Epithelial cell of prostate (primary cell): ENCODE results near the gene TAS2R38.
A peak's percentile ranks its signal among the peaks of the same experiment; 100 is the strongest.
"Not testable (repeated sequence)": the region's sequence is repeated elsewhere in the genome, so short reads cannot be mapped to it uniquely, and the experiment has no call there.

Experiments used
- DNase-seq: peaks from one replicate; pipeline ENCODE4 v3.0.0-alpha.2; 2011; ENCODE audit warnings: low read depth, low spot score
- H3K27ac ChIP-seq: fragments of 450-650 bp; 2 replicates; pipeline ENCODE4 v1.5.1; 2017; ENCODE audit warnings: mild to moderate bottlenecking

TAS2R38 gene

GRCh38 chr7:141973673-141974072, at the start of gene TAS2R38:
Gene TAS2R38 (minus strand): TSS chr7:141973773. CDS start chr7:141973689, 84 bp downstream.
- no peak for DNase-seq

DNA sequence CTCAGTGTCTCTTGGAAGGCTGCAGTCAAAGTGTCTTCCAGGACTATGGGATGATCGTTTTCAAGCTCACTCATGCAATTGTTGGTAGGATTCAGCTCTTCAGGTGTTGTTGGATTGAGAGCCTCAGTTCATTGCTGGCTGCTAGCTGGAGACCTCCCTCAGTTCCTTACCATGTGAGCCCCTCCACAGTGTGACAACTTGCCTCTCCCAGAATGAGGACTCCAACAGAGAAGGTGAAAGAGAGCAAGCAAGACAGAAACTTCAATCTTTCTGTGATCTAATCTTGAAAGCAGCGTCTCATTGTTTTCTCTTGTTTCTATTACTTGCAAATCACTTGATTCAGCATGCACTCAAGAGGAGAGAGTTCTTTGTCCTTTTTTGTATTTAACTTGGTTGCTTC, 44.6 kb upstream of the TAS2R38 start:
- no peak for DNase-seq
- no peak overlapping the region for H3K27ac ChIP-seq

More at GRCh38 chr7:141973673-141974072, at the start of gene TAS2R38:
- H3K27ac ChIP-seq = no peak within 1 kb of the TSS

- no peak overlapping the region for H3K27ac ChIP-seq
Observed at GRCh38 chr7:142017451-142017850, 43.9 kb upstream of the TAS2R38 start.

DNA sequence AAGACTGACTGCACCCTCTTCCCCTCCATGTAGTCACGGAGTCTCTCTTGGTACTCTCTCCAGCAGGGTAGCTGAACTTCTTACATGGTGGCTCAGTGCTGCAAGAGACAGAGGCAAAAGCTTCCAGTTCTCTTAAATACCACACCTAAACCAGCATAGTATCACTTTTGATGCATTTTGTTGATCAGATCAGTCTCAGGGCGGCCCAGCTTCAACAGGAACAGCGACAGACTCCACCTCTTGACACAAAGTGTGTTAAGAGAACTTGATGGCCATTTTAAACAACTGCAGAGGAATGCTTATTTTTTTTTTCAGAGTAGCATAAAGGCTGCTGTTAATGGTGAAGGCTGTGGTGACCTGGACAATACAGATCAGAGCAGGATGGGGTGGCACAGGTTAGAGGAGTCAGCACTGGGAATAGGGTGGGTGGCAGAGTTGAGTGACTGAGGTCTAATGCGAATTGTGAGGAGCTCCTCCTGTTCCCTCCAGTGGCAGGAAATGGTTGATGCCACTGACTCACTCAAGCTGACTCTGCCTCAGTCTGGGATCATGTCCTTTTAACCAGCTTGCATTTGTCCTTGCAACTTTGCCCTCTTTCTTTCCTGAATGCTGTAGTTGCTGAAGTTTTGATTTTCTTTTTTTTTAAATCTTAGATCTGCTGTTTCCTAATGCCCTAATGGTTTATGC, 39.4 kb upstream of the TAS2R38 start:
- H3K27ac ChIP-seq = no peak overlapping the region
- no peak for DNase-seq

More at GRCh38 chr7:142017451-142017850, 43.9 kb upstream of the TAS2R38 start:
- DNase-seq = no peak

GRCh38 chr7:142010952-142011548, 37.5 kb upstream of the TAS2R38 start:
- H3K27ac ChIP-seq = no peak overlapping the region
- no peak for DNase-seq

- no peak for DNase-seq
- H3K27ac ChIP-seq = no peak overlapping the region
Observed at GRCh38 chr7:142009187-142009586, 35.6 kb upstream of the TAS2R38 start.

DNA sequence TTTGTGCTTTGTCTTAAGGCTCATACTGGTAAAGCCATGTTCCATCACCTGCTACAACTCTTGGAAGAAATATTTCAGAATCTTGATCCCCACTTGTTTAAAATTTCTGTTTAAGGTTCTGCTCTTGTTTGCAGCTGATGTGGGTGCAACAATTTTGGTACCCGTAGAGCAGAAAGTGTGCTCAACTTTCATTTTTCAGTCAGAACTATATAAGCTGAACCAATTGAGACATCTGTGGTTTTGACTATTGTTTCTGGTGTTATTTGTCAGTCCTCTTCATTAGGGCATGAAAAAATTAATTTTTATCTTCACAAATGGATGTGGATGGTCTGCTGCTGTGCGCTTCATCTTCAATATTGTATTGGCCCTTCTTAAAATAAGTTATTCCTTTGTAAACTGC, 33.0 kb upstream of the TAS2R38 start:
- H3K27ac ChIP-seq = no peak overlapping the region
- DNase-seq = no peak

DNA sequence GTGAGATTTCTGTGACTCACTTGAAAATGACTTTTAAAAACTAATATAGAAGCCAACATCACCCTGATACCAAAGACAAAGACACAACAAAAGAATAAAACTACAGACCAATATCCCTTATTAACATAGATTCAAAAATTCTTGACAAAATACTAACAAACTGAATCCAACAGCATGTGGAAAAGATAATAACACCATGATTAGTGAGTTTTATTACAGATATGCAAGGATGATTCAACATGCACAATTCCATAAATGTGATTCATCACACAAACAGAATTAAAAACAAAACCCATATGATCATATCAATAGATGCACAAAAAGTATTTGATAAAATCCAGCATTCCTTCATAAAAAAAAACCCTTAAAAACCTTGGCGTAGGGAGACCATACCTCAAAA, 28.6 kb upstream of the TAS2R38 start:
- H3K27ac ChIP-seq = peak overlapping the region; percentile 48
- no peak for DNase-seq

- peak; percentile 64 for DNase-seq
- peak overlapping the region; percentile 48 for H3K27ac ChIP-seq
Observed at GRCh38 chr7:142001163-142001874, 27.7 kb upstream of the TAS2R38 start.

GRCh38 chr7:142000244-142000643, 26.7 kb upstream of the TAS2R38 start:
- no peak overlapping the region for H3K27ac ChIP-seq
- DNase-seq = no peak

- DNase-seq = no peak
- H3K27ac ChIP-seq = no peak overlapping the region
Observed at GRCh38 chr7:141999058-141999623, 25.6 kb upstream of the TAS2R38 start.

DNA sequence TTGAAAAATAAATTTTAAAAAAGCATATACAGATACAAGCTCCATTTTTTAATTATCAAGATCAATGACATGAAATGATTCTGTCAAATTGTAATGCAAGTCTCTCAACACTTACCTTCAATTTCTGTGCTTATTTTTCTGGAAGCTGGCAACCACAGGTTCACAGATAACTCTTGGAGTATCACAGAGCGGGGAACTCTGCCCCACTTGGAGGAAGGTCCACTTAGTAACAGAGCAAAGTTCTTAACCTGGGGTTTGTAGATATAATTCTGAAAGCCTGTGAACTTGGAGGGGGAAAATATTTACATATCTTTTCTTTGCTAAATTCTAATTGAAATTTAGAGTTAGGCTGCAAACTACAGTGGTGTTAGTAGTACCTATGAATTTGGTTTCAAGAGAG, 19.8 kb upstream of the TAS2R38 start:
- no peak for DNase-seq
- no peak overlapping the region for H3K27ac ChIP-seq

- no peak overlapping the region for H3K27ac ChIP-seq
- no peak for DNase-seq
Observed at GRCh38 chr7:141992688-141993087, 19.1 kb upstream of the TAS2R38 start.

DNA sequence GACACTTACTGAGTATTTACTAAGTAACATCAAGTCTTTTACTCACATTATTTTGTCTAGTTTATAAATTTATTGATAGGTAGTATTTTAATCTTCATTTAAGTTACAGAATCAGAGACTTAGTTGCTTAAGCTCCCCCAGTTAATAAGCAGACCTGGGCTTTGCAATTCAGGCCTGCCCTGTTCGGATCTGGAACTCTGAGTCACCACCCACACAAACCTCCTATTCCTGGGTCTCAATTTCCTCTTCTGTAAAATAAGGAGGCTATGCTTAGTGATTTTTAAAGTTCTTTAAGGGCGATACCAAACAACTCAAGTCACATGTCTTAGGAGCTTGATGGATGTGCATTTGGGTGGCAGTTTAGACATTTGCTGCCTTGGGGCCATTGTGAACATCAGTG, 18.6 kb upstream of the TAS2R38 start:
- no peak for DNase-seq
- H3K27ac ChIP-seq = no peak overlapping the region

DNA sequence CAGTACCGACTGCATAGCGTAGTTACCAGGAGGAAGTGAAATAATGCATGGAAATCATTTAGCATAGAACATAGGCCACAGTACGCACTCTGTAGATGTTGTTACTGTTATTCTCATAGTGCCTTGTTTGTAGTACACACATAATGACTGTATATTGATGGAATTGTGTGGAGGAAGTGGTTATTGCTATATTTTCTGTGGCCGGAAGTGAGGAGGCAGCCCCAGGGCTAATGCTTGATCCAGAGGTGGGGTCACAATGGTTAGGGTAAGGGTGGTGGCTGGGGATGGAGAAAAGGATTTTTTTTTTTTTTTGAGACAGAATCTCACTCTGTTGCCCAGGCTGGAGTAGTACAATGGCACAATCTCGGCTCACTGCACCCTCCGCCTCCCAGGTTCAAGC, 17.6 kb upstream of the TAS2R38 start:
- no peak for DNase-seq

DNA sequence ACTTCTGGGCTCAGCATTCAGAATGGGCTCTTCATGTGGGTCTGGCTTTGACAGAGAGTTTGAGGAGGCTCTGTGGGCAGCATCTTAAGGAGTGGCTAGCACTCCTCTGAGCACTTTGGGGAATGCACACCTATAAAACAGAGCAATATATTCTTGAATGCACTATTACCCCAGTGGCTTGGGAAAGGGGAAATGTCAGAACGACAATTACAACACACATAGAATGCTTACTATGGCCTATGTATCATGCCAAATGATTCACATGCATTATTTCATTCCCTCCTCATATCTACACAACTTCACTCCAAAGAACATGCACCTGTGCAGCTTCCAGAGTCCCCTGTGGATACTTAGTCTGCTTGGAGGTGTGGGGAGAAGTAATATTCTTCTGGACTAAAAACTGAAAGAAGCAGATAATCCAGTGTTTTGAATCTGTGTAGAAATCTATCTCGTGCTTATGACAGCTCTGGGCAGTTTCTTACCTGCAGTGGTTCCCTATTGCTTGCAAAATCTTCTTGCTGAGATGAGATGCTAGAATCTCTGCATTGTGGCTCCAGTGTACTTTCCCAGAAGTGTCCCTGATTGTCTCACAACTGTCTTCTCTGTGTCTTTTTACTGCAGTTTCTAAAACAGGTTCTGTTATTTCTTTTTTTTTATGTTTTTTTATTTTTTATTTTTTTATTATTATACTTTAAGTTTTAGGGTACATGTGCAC, 16.6 kb upstream of the TAS2R38 start:
- no peak for DNase-seq
- no peak overlapping the region for H3K27ac ChIP-seq

More for the DNA sequence above, 17.6 kb upstream of the TAS2R38 start:
- H3K27ac ChIP-seq = no peak overlapping the region

- H3K27ac ChIP-seq, DNase-seq: not testable (repeated sequence)
Observed at GRCh38 chr7:141987803-141988202, 14.2 kb upstream of the TAS2R38 start.

- H3K27ac ChIP-seq = no peak overlapping the region
- no peak for DNase-seq
Observed at GRCh38 chr7:141986923-141987322, 13.3 kb upstream of the TAS2R38 start.

DNA sequence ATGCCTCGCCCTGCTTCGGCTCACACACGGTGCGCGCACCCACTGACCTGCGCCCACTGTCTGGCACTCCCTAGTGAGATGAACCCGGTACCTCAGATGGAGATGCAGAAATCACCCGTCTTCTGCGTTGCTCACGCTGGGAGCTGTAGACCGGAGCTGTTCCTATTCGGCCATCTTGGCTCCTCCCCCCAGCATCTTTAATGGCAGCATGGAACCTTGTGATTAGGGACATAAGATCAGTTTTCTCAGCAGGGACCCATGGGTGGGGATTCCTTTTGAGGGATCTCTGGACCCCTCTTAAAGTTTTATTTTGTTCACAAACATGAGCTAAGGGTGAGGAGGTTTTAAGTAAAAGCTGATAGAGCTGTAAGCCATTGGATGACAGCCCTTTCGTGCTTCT, 12.4 kb upstream of the TAS2R38 start:
- not testable (repeated sequence) for H3K27ac ChIP-seq, DNase-seq

DNA sequence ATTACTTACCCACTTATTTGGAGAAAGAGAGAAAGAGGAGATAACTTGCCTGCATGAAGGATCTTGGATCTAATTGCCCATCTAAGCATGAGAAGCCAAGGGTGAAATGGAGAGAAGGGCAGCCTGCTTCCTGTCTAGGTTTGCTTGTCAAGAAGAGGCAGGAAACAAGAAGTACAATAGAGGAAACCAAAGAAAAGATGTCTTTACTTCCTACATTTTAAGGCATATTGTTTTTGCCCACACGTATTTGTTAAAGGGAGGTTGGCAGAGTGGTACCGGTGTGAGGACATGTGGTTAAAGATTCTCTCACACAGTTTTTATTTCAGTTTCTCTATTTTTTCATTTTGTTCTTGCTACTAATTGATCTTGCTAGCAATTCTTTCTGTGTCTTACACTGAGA, 6.0 kb upstream of the TAS2R38 start:
- no peak for DNase-seq

More for the DNA sequence above, 6.0 kb upstream of the TAS2R38 start:
- no peak overlapping the region for H3K27ac ChIP-seq
